ENCODE data around the gene USF2.

The USF2 gene

GRCh38 chr19:35296644-35297514, 28.1 kb downstream of the USF2 start:
- DNase-seq = no peak

DNA sequence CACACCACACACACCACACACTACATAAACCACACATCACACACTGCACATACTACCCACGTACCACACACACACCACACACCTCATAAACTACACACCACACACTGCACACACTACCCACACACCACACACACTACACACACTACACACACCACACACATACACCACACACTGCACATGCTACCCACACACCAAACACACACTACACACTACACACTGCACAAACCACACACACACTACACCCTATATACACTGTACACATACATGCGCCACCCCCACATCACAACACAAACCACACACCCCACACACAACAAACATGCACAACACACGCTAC, 28.7 kb downstream of the USF2 start:
- no peak for DNase-seq

- no peak for DNase-seq
These were observed 29.2 kb downstream of the USF2 start for GRCh38 chr19:35297922-35298321.

- no peak for DNase-seq
These were observed 29.8 kb downstream of the USF2 start for GRCh38 chr19:35298561-35298972.

DNA sequence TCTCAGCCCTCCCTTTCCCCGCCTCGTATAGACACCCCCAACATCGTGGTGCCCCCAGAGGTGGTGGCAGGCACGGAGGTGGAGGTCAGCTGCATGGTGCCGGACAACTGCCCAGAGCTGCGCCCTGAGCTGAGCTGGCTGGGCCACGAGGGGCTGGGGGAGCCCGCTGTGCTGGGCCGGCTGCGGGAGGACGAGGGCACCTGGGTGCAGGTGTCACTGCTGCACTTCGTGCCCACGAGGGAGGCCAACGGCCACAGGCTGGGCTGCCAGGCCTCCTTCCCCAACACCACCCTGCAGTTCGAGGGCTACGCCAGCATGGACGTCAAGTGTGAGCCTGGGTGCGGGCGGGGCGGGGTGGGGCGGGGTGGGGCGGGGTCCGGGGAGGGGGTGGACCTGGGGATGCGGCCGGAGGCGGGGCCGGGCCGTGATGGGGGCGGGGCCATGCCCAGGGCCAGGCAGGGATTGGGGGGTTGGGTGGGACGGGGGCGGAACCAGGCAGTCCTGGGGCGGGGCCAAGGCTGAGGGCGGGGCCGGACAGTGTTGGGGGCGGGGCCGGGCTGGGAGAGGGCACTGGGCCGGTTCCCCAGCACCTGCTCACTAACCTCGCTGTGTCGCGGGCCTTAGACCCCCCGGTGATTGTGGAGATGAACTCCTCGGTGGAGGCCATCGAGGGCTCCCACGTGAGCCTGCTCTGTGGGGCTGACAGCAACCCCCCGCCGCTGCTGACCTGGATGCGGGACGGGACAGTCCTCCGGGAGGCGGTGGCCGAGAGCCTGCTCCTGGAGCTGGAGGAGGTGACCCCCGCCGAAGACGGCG, 31.0 kb downstream of the USF2 start:
- peak in 44 of 56 donors; percentile 17 to 82 (median 54) for DNase-seq

DNA sequence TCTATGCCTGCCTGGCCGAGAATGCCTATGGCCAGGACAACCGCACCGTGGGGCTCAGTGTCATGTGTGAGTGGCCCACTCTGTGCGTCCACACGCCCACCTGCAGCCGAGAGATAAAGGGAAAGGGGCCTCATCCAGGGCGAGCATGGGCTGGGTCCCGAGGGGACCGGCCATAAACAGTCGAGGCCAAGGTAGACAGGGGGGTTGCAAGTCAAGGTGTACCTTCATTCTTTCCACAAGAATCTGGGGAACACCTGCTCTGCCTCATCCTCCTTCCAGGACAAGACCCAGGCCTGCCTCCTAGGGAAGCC, 31.5 kb downstream of the USF2 start:
- no peak for DNase-seq

- DNase-seq = no peak
These were observed 33.2 kb downstream of the USF2 start for GRCh38 chr19:35301961-35302360.

DNA sequence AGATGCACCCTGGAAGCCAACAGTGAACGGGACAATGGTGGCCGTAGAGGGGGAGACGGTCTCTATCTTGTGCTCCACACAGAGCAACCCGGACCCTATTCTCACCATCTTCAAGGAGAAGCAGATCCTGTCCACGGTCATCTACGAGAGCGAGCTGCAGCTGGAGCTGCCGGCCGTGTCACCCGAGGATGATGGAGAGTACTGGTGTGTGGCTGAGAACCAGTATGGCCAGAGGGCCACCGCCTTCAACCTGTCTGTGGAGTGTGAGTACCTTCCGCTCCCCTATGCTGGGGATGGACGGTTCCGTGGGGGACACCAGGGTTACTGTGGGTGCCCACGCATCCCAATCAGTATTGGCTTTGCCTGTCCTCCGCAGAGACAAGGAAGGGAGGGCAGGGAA, 33.7 kb downstream of the USF2 start:
- no peak for DNase-seq

DNA sequence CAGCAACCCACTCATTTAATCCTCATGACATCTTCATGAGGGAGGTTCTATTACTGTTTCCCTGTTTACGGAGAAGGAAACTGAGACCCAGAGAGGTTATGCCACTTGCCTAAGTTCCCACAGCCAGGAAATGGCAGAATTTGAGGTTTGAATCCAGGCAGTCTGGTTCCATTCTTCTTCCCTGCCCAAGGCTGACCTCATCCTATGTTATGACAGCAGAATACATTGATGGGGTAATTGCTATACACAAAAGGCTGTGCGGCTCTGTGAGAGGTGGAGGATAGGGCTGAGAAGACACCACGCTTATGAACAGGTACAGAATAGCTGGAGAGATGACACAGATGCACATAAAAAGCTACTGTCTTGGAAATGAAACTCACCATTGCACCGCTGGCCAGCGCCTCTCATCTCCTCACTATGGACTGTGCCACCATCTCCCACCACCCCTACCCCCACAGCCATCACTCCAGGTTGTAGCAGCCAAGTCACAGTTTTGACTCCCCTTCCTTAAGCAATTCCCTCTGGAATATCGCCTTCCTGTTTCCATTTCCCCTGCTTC, 34.7 kb downstream of the USF2 start:
- DNase-seq = no peak

- DNase-seq = no peak
These were observed 35.3 kb downstream of the USF2 start for GRCh38 chr19:35304036-35304435.

GRCh38 chr19:35305181-35305580, 36.4 kb downstream of the USF2 start:
- no peak for DNase-seq

- DNase-seq = no peak
These were observed 37.9 kb downstream of the USF2 start for GRCh38 chr19:35306473-35307246.

GRCh38 chr19:35307931-35308330, 39.2 kb downstream of the USF2 start:
- DNase-seq = no peak

- no peak for DNase-seq
These were observed 40.1 kb downstream of the USF2 start for GRCh38 chr19:35308910-35309309.

- no peak for DNase-seq
These were observed 40.9 kb downstream of the USF2 start for GRCh38 chr19:35309481-35310279.

DNA sequence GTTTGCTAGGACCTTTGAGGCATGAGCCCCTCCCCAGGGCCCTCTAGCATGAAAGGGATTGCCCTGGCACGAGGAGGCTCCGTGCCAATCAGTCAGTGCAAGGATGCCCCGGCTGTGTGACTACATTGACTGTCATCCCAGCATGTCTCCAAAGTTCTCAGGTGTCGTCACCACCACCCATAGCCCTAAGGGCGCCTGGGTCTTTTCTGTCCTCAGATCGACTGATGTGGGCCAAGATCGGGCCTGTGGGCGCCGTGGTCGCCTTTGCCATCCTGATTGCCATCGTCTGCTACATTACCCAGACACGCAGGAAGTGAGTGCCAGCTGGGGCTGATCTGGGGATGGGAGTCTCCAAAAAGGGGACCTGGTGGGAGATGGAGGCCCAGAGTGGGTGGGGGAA, 41.6 kb downstream of the USF2 start:
- DNase-seq = no peak

- DNase-seq = no peak
These were observed 42.2 kb downstream of the USF2 start for GRCh38 chr19:35310811-35311465.

- DNase-seq = no peak
These were observed 43.3 kb downstream of the USF2 start for GRCh38 chr19:35311901-35312665.

GRCh38 chr19:35313587-35313986, 44.8 kb downstream of the USF2 start:
- no peak for DNase-seq

GRCh38 chr19:35314031-35314430, 45.3 kb downstream of the USF2 start:
- no peak for DNase-seq
